Measurements from ENCODE around the gene FAM25G. TPM values are rescaled to one million over a fixed set of nuclear protein-coding genes. Genes with fewer than 3 reads are reported as not detected.
A peak's percentile ranks its signal among the peaks of the same experiment; 100 is the strongest.
"Not testable (repeated sequence)": the region's sequence is repeated elsewhere in the genome, so short reads cannot be mapped to it uniquely, and the experiment has no call there.

FAM25G gene
- not detected for polyA plus RNA-seq (ENCODE audit: insufficient read length in 12 of 12)
- long read RNA-seq, donor 1 = 0 reads
- long read RNA-seq, donor 2 = 0 reads
- long read RNA-seq, donor 3 = 0 reads
- long read RNA-seq, donor 4 = 0 reads
- long read RNA-seq, donor 5 = 0 reads
- long read RNA-seq, donor 6 = 0 reads
- long read RNA-seq, donor 7 = 0 reads
- long read RNA-seq, donor 8 = 0 reads
- long read RNA-seq, donor 9 = 0 reads
- long read RNA-seq, donor 10 = 0 reads
- long read RNA-seq, donor 11 = 0 reads

DNA sequence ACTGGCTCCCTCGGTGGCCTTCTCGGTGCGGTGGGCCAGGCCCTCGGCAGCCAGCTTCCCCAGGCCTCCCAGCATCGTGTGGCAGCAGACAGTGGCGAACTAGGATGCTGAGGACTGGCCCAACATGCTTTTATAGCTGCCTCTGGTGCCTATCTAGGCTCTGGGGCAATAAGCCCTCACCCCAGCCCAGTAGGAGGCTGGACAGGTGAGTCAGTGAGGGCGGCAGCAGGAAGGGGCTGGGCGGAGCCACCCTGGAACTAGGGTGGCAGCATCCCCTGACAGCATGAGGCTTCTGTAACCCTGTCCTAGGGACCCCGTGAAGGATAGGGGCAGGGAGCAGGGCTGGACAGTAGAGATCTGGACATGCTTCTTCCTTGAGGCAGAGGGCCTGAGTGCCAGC is at the start of gene FAM25G:
Gene FAM25G (minus strand): TSS at position 101 of the 400 bp plus-strand sequence. CDS start 26 bp downstream, at position 75.
- not testable (repeated sequence) for DNase-seq

- not testable (repeated sequence) for DNase-seq
Observed at GRCh38 chr10:47536430-47536829, 44.9 kb upstream of the FAM25G start.

- not testable (repeated sequence) for DNase-seq
Observed at GRCh38 chr10:47523475-47523874, 32.0 kb upstream of the FAM25G start, which contains the start of gene AGAP9. AGAP9 (minus strand) TSS chr10:47523638; CDS start chr10:47523526, 112 bp downstream.

DNA sequence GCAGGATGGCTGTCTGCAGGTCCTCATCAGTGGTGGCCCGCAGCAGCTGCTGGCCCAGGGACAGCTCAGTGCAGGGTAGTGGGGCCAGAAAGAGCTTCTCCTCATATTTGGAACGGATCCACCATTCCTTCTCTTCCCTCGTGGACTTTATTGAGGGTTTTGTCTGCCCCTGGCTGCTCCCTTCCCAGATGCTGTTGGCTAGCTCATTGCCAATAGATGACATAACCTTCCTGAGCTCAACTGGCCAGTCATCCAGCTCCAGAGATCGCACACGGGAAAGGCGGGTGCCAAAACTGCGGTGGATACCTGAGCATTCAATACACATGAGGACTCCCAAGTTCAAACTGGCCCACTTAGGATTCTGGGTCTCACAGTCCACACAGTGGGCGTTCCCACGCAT is 10.8 kb upstream of the FAM25G start:
- peak; percentile 50 for DNase-seq

DNA sequence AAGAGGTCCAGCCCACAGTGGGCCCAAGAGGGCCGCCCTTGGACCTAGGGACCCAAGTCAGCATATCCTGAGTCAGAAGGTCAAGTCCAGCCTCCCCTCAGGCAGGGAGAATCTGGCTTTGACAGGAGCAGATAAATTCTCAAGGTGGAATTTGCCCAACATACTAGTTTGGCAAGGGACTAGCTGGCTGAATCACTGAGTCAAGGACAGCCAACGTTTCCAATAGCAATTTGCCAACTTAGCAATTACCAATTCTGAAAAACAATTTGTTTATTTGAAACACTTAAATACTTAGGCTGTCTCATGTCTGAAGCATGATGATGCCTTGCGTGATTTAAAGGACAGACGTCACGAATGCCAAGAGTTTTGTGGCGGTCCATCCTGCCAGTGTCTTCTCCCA is 2.7 kb upstream of the FAM25G start:
- DNase-seq = not testable (repeated sequence)

DNA sequence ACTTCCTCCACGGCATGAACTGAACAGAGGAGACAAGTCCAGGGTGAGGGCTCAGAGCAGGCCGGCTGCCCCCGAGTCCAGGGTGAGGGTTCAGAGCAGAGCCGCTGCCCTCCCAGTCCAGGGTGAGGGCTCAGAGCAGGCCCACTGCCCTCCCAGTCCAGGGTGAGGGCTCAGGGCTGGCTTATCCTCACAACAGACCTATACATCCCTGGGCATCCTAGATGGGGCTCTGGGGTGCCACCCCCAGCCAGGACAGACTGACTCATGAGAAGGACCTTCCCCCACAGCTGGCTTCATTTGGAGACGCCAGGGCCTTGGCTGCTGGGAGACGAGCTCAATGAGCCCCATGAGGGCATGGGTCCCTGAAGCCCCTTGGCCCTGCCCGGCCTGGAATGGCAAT is 1.9 kb downstream of the FAM25G start:
- DNase-seq = not testable (repeated sequence)

DNA sequence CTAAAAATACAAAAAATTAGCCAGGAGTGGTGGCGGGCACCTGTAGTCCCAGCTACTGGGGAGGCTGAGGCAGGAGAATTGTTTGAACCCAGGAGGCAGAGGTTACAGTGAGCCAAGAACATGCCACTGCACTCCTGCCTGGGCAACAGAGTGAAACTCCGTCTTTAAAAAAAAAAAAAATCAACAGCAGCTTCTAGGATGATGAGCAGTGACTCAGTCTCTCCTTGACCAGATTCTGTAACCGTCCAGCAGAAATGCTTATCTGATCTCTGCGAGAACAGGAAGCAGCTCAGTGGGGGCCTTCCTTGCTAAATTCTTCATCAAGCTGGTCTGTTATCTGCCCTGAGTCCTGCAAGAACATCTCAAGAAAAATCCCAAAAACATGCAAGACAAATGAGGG is 5.6 kb downstream of the FAM25G start:
- DNase-seq = not testable (repeated sequence)

GRCh38 chr10:47484786-47485185 is 6.7 kb downstream of the FAM25G start:
- DNase-seq = not testable (repeated sequence)

DNA sequence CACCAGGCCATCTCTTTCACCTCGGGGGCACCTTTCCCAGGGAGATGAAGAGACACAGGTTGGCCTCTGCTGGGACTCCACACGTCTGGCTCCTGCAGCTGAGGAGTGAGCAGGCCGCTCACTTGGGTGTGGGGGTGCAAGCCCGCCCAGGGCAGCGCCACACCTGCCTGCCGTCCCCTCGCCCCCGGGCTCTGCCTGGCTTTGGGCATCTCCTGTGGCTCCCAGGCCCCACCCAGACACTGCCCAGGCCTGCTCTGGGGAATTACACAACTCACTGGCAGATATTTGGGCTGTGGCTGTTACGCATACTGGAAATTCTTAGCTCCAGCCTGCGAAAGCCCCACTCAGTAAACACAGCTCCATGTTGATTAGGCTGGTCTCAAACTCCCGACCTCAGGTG is 7.6 kb downstream of the FAM25G start, which contains the start of gene ANXA8:
Gene ANXA8 (minus strand): TSS at position 193 of the 400 bp plus-strand sequence. CDS start 182 bp downstream, at position 11.
- not testable (repeated sequence) for DNase-seq

DNA sequence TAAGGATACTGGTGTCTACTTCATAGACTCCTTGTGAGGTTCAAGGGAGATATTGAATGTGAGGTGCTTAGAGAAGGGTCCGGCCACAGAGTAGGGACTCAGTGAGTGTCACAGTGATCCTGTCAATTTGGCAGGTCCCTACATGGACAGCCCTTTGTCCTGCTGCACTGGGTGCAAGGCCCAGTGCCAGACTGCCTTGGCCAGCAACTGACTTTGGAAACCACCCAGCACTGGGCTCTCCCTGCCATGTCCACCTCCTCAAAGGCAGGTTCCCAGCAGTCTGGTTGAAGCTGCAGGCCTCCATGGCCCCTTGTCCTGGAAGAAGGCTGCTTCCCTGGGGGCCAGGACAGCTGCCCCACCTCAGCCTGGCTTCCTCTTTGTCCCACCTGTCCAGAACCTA is 9.1 kb downstream of the FAM25G start:
- DNase-seq = not testable (repeated sequence)

DNA sequence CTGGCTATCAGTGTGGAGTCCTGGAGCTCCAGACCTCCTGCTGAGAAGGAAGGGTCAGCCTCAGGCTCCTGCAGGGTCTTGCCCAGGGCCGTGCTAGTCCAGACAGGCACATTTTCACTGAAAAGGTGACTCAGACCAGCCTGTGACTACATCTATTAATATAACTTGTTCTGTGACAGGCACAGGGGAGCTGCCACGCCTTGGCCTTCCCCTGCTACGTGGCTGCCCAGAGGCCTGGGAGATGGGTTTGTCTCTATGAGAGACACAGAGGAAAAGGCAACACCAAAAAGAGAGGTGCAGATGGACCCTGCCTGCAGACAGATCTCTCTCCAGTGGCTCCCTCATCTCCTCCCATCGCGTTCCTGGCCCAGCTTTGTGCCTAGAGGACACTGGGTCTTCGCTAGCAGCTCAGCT is 9.7 kb downstream of the FAM25G start:
- DNase-seq = not testable (repeated sequence)

DNA sequence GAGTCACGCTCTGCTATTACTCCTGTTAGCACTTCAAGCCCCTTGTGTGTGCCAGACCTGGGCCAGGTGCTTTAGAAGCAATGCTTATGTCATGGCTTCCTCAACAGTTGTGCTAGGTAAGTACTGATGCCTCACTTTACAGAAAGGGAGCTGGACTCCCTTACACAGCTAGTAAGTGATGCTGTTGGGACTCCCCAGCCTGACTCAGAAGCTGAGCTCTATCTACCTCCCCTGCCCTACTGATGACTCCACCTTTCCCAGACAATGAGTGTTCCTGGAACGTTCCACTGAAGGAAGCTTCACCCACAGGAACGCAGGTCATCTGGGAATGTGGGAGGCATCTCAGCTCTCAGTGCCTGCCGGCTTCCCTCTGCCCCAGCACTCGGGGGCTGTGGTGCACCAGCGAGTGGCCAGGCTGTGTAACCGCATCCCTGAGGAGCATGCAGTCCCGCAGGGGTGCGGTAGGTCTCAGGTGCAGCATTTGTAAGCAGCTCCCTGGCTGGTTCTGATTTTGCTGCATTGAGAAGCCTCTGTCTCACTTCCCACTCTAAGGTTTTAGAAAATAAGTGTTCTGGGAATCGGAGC is 10.2 kb downstream of the FAM25G start:
- DNase-seq = not testable (repeated sequence)

DNA sequence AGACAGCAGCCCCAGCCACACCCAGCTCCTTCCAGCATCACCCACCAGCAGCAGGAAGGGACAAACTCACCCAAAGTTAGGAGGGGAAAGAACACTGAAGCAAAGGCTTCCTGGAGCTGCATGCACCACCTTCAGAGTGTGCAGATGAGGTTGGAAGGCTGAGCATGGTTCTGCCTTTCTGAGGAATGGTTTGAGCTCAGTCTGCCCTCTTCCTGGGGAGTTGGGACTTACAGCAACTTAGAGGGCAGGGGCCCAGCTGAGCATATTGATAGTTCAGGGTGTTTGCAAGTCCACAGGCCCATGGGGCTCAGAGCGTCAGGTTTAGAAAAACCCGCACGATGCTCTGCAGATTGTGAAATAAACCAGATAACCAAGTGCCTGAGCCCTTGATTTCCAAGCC is 11.4 kb downstream of the FAM25G start:
- DNase-seq = not testable (repeated sequence)

DNA sequence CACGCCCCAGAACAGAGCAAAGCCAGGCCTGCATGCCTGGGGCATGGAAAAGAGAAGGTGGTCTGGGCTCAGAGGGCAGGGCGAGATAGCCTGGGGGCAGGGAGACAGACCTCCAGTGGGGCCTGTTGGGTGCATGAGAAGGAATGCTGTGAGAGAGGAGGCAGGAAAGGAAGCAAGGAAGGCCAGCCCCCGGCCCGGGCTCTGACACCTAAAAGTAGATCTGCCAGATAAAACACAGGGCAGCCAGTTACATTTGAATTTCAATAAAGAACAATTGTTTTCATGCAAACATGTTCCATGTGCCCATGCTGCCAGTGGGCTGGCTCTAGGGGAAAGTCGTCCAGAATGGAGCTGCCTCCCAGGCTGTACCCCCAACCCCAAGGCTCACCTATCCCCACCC is 13.4 kb downstream of the FAM25G start:
- not testable (repeated sequence) for DNase-seq

- DNase-seq = not testable (repeated sequence)
Observed at GRCh38 chr10:47477078-47477477, 14.4 kb downstream of the FAM25G start.

GRCh38 chr10:47475101-47475500 is 16.4 kb downstream of the FAM25G start:
- DNase-seq = not testable (repeated sequence)

DNA sequence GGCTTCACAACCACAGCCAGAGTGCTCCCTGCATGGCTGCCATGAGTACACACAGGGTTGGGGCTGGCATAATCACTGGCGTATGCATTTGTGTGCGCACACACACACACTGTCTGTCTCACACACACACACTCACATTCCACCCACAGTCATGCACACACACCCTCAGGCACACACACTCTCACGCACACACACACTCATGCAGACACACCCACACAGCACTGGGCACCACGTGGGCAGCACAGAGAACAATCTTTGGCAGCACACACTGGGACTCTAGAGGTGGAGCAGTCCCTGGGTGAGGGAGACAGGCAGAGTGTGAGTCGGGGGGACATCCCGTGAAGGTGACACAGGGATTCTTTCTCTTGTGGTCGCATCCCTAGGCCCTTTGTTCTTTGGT is 18.0 kb downstream of the FAM25G start:
- not testable (repeated sequence) for DNase-seq

DNA sequence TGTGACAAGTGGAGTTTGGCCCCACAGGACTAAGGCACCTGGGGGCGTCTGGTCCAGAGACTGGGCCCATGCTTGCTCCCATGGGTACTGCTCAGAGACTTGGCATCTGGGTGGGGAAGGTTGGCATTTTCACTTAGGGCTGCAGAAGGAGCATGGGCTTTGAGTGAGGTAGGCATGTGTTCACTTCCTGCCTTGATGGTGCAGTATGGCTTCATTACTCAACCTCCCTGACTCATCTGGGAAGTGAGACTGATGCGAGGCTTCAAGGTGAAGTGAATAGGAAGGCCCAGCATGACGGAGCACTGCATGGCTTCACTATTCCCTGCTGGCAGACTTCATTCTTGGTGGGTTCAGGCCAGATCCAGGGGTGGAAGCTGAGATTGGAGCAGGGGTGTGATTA is 18.9 kb downstream of the FAM25G start:
- DNase-seq = not testable (repeated sequence)

GRCh38 chr10:47472072-47472471 is 19.4 kb downstream of the FAM25G start:
- not testable (repeated sequence) for DNase-seq

- DNase-seq = not testable (repeated sequence)
Observed at GRCh38 chr10:47468731-47469528, 22.6 kb downstream of the FAM25G start.

- not testable (repeated sequence) for DNase-seq
Observed at GRCh38 chr10:47467957-47468356, 23.5 kb downstream of the FAM25G start.

DNA sequence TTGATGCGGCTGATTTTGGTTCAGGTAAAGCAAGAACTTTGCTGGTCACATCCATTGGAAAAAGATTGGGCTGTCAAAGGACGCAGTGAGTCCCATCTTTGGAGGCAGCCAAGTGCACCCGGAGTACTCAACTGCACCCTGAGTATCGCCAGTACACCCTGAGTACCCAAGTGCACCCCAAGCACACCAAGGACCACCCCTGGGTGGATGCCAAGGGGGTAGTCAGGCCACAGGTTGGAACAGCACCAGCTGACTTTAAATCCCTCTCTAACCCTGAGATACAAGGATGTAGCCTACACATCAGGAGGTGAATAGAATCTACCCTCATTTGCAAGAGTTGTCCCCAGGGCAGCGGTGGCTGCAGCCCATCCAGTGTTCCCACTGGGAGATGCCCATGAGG is 24.0 kb downstream of the FAM25G start:
- DNase-seq = not testable (repeated sequence)
